Stimulated activated effector memory CD8-positive, alpha-beta T cell treated with anti-CD3 and anti-CD28 coated beads, Interleukin-12 subunit alpha, Interleukin-12 subunit beta, amount 100 ng/mL, for 72 hours (primary cell): Measurements from ENCODE around the gene MVD.
A peak's percentile ranks its signal among the peaks of the same experiment; 100 is the strongest.

Experiments used
- ATAC-seq: fragments of 150-1000 bp; cut with Tn5 transposase; 2 replicates; pipeline ENCODE4 v1.10.0; 2021
- DNase-seq, 2 donors: peaks; one replicate each; pipeline ENCODE4 v3.0.0; 2021 to 2022; ENCODE audit warnings: low spot score in 2 of 2
- H3K27ac Mint-ChIP-seq: one replicate; pipeline ENCODE4 v1.8.0; 2022; ENCODE audit warnings: mild to moderate bottlenecking, mixed read lengths
- H3K36me3 Mint-ChIP-seq: one replicate; pipeline ENCODE4 v1.8.0; 2022; ENCODE audit warnings: mild to moderate bottlenecking, mixed read lengths
- H3K4me1 Mint-ChIP-seq: one replicate; pipeline ENCODE4 v1.8.0; 2022; ENCODE audit warnings: mixed read lengths
- H3K4me3 Mint-ChIP-seq: one replicate; pipeline ENCODE4 v1.8.0; 2022; ENCODE audit warnings: mild to moderate bottlenecking, mixed read lengths
- H3K9me3 Mint-ChIP-seq: one replicate; pipeline ENCODE4 v1.8.0; 2022; ENCODE audit warnings: mixed read lengths

The MVD gene

DNA sequence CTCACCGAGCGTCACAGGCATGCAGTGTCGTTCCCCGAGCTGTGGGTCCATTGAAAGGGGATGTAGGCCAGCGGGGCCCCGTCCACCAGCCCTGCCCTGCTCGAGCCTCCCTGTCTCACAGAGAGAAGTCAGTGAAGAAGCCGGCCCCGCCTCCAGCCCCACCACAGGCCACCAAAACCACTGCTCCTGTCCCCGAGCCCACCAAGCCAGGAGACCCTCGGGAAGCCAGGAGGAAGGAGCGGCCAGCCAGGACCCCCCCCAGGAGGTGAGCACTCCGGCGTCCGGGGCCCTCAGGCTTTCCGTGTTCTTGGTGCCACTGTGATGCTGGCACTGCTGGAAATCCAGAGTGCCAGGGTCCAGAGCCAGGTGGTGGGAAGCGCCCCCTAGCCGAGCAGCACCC is 38.4 kb downstream of the MVD start:
- DNase-seq (no peak), ATAC-seq (no peak)
- H3K9me3 Mint-ChIP-seq: no peaks in the 10 kb centered on the region
- H3K27ac Mint-ChIP-seq: peak overlapping the region; percentile 93
- H3K4me1 Mint-ChIP-seq: peaks cover 42% of the 10 kb centered on the region
- H3K36me3 Mint-ChIP-seq: peaks cover 97% of the 10 kb centered on the region
- no peak overlapping the region for H3K4me3 Mint-ChIP-seq

DNA sequence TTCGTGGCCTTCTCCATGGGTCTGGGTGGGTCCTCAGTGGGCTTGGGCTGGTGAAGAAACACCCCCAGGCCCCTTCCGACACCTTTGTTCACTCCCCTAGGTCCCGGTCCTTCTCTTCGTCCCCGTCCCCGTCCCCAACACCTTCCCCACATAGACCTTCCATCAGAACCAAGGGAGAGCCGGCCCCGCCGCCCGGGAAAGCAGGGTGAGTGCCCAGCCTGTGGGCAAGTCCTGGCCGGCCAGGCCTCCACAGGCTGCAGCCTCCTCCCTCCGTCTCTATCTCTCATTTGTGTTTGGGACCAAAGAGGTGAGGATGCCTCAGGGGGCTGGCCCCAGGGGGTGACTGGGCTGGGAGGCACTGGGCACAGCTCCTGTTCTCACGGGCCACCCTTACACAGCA is 39.0 kb downstream of the MVD start:
- ATAC-seq (no peak), DNase-seq (no peak)
- H3K4me1 Mint-ChIP-seq: peaks cover 49% of the 10 kb centered on the region
- H3K36me3 Mint-ChIP-seq: peaks cover 95% of the 10 kb centered on the region
- peak overlapping the region; percentile 93 for H3K27ac Mint-ChIP-seq
- no peak overlapping the region for H3K4me3 Mint-ChIP-seq
- no peaks in the 10 kb centered on the region for H3K9me3 Mint-ChIP-seq

DNA sequence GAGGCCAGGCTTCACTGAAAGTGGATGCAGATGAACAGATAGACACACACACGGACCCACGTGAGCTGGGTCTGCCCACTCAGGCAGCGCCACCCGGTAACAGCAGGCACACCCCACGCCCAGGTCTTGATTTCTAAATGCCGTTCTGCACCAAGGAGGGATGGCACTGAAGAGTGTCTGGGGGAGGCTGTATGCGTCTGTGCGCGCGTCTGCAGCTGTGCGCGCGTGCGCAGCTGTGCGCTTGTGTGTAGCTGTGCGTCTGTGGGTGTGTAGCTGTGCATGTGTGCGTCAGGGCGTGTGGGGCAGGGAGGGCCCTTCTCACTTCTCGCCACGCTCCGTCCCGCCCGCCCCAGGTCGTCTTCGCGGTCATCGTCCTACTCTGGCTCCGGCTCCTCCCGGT is 40.0 kb downstream of the MVD start:
- no peak for ATAC-seq
- peaks cover 93% of the 10 kb centered on the region for H3K36me3 Mint-ChIP-seq

DNA sequence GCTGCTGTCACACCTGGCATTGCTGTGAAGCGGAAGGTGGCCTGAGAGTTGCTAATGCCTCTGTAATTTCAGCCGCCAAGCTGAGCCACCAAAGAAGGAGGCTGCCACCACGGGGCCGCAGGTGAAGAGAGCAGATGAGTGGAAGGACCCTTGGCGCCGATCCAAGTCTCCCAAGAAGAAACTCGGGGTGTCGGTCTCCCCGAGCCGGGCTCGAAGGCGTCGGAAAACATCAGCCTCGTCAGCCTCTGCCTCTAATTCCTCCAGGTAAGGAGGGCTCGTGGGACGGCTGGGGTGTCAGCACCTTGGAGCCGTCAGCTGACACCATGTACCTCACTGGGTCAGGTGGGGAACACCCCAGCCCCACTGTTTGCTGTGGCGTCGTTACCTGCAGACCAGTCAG is 40.8 kb downstream of the MVD start:
- H3K9me3 Mint-ChIP-seq: no peaks in the 10 kb centered on the region
- peaks cover 62% of the 10 kb centered on the region for H3K4me1 Mint-ChIP-seq
- H3K27ac Mint-ChIP-seq: peak overlapping the region; percentile 93
- no peak for ATAC-seq
- no peak for DNase-seq
- no peak overlapping the region for H3K4me3 Mint-ChIP-seq
- peaks cover 93% of the 10 kb centered on the region for H3K36me3 Mint-ChIP-seq

More for the DNA sequence above, 40.0 kb downstream of the MVD start:
- DNase-seq: no peak
- peaks cover 59% of the 10 kb centered on the region for H3K4me1 Mint-ChIP-seq
- H3K9me3 Mint-ChIP-seq: no peaks in the 10 kb centered on the region
- peak overlapping the region; percentile 93 for H3K27ac Mint-ChIP-seq
- H3K4me3 Mint-ChIP-seq: no peak overlapping the region

DNA sequence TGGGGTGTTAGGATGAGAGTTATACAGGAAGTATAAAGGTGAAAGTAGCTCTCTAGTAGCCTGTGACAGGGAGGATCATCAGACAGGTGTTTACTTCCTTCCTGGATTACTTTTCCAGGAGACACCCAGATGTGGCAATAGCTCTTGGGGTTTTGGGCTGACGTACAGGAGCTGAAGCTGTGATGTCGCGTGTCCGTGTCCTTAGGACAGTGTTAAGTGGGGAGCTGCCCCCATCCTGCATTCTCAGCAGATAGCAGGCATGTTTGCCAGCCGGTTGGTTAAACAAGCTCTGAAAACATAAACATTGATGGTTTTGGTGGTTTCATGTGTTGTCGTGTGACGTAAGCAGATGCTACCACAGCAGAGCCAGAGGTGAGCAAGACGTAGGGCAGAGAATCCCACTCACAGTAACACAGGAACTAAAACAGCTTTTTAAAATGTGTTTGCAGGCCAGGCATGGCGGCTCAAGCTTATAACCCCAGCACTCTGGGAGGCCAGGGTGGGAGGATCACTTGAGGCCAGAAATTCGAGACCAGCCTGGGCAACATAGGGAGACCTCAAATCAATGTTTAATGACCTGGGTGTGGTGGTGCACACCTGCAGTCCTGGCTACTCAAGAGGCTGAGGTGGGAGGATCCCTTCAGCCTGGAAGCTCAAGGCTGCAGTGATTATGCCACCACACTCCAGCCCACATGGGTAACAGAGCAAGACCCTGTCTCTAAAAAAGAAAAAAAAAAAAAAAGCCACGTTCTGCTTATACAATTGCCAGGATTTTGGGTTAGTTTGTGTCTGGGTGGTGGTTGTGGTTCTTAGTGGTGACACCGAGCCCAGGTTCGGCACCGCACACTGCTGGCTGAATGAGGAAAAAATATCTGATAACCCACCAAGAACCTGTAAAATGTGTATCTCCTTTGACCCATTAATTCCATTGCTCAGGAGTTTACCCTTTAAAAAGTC is 42.8 kb downstream of the MVD start:
- peak; percentile 93 for ATAC-seq
- Mint-ChIP-seq H3K9me3 (no peaks in the 10 kb centered on the region), H3K4me3 (peak overlapping the region; percentile 61), H3K4me1 (peaks cover 66% of the 10 kb centered on the region), H3K36me3 (peaks cover 87% of the 10 kb centered on the region), H3K27ac (peak overlapping the region; percentile 93)
- peak; percentile 49 to 83 for DNase-seq

DNA sequence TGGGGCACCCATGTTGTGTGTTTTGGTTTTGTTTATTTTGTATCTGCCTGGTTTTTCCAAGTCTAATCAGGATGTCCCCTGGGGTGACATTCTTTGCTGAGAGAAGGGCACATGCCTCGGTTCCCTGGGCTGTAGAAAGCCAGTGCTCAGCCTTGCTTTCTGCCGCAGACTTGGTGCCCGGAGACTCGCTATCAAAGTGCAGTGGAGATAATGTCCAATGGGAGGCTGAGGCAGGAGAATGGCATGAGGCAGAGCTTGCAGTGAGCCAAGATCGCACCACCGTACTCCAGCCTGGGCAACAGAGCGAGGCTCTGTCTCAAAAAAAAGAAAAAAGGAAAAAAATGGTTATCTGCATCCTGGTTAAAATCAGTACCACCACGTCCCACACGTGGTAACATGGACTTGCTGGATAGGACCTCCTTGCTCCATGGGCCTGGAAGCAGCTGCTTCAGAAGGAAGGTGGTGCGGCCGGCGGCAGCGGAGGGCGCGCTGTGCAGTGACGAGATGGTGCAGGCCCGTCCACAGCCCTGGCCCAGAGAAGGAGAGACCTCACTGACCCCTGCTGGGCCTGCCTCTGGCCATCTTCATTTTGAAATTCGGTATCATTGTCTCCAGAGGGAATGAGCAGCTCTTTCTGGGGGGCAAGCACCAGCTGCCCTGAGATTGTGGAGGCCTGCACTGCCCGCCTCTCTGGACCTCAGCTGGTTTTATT is 43.8 kb downstream of the MVD start:
- H3K36me3 Mint-ChIP-seq: peaks cover 79% of the 10 kb centered on the region
- DNase-seq (no peak), ATAC-seq (no peak)
- H3K27ac Mint-ChIP-seq: peak overlapping the region; percentile 93
- peak overlapping the region; percentile 61 for H3K4me3 Mint-ChIP-seq
- peaks cover 70% of the 10 kb centered on the region for H3K4me1 Mint-ChIP-seq
- H3K9me3 Mint-ChIP-seq: no peaks in the 10 kb centered on the region

DNA sequence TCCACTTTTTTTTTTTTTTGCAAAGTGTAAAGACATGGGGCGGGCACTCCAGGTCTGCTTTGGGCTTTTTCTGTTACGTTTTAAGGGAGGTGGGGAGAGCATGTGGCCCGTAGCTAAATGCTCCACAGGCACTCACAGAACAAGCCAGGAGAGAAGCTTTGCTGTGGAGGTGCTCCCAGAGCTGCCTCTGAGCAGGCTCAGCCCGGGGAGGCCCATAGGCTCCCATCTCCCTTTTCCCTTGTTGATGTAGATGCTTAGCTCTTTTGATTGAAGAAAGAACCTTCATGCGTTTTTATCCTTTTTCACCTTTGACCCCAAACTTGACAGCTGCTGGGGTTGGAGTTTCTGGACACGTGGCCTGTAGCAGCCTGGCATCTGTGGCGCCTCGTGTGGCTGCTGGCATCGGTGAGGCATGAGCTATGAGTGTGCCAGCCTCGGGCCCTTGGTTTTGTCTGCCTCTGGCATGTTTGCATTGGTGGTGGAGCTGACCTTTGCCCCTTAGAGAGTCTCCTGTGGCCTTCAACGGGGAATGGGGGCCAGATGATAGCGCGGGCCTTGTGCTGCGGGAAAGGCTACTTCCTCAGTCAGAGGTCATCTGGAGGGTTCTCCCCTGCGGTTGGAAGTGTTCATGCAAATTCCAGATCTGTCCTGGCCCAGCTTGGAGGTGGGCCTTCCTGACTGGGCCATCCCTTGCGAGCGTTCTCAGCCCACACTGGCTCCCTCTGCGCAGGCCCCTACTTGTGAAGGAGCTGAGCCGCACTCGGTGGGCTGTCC is 44.5 kb downstream of the MVD start:
- peak overlapping the region; percentile 93 for H3K27ac Mint-ChIP-seq
- no peaks in the 10 kb centered on the region for H3K9me3 Mint-ChIP-seq
- H3K36me3 Mint-ChIP-seq: peaks cover 78% of the 10 kb centered on the region
- H3K4me3 Mint-ChIP-seq: peak overlapping the region; percentile 61
- H3K4me1 Mint-ChIP-seq: peaks cover 74% of the 10 kb centered on the region
- no peak for DNase-seq
- ATAC-seq: no peak

DNA sequence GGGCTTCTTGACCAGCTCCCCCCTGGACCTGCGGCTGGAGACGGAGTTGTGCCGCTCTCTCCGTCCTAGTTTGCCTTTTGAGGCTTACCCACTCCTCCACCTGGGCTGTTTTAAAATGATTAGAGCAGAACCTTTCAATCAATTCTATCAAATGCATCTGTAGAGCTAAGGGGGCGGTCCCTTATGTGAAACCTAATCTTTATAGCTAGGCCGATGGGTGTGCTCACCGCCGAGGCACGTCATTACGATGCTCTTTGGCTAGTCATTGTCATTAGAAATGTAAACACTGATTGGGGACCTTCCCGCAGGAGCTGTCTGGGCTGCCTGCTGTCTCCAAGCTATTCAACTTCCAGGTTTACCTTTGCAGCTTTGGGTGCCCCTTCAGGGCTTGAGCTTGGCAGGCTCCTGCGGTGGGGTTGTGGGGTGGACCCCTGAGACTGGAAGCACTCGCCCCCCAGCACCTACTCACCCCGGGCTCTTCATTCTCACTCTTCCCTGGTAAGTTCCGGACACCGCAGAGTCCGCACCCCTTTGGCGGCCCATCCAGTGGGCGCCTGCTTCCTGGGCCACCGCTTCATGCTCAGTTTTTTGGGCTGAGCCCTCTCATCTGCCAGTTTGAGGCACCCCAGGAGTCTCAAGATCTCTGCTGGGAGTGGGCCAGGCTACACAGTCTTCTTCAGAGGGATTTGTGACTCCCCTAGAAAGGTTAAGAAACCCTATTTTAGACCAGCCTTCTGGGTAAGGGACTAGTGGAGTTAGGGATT is 45.4 kb downstream of the MVD start:
- DNase-seq (no peak), ATAC-seq (no peak)
- peaks cover 69% of the 10 kb centered on the region for H3K4me1 Mint-ChIP-seq
- H3K36me3 Mint-ChIP-seq: peaks cover 79% of the 10 kb centered on the region
- no peaks in the 10 kb centered on the region for H3K9me3 Mint-ChIP-seq
- H3K27ac Mint-ChIP-seq: peak overlapping the region; percentile 93
- H3K4me3 Mint-ChIP-seq: no peak overlapping the region

DNA sequence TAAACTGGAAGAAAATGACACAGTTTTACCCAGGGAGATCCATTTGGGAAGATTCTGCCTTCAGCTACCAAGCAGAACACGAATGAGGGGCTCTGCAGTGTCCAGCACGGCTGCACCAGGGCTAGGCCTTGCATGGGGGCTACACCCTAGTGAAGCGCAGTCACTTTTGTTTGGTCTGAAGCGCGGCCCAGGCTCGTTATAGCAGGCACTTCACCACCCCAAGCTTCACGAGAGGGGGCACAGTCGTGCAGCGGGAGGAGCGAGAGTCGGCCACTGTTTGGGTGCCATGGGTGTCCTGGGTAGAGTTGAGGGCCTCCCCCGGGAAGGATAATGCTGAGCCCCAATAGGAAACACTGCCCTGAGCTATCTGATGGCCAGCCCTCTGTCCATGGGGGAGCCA is 46.2 kb downstream of the MVD start:
- peak overlapping the region; percentile 93 for H3K27ac Mint-ChIP-seq
- no peaks in the 10 kb centered on the region for H3K9me3 Mint-ChIP-seq
- no peak for ATAC-seq
- no peak overlapping the region for H3K4me3 Mint-ChIP-seq
- no peak for DNase-seq
- peaks cover 79% of the 10 kb centered on the region for H3K36me3 Mint-ChIP-seq
- H3K4me1 Mint-ChIP-seq: peaks cover 62% of the 10 kb centered on the region

DNA sequence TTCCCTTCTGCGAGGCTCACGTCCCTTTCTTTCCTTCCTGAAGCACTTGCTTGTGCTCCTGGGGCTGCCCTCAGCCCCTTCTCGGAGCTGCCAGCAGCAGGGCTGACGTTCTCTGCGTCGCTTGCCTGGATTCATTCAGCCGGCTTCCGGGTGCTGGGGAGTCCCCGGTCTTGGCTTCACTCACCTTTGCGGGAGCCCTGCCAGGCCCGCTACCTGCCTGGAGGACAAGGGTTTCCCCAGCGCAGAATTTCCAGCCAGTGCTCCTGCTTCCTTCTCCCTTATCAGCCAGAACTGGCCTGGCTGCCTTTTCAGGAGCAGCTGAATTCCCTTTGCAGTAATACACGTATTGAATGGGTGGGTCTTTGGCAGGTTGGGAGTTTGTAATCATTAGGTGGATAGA is 46.6 kb downstream of the MVD start:
- DNase-seq (no peak), ATAC-seq (no peak)
- no peaks in the 10 kb centered on the region for H3K9me3 Mint-ChIP-seq
- H3K4me3 Mint-ChIP-seq: no peak overlapping the region
- peak overlapping the region; percentile 93 for H3K27ac Mint-ChIP-seq
- peaks cover 78% of the 10 kb centered on the region for H3K36me3 Mint-ChIP-seq
- peaks cover 60% of the 10 kb centered on the region for H3K4me1 Mint-ChIP-seq

DNA sequence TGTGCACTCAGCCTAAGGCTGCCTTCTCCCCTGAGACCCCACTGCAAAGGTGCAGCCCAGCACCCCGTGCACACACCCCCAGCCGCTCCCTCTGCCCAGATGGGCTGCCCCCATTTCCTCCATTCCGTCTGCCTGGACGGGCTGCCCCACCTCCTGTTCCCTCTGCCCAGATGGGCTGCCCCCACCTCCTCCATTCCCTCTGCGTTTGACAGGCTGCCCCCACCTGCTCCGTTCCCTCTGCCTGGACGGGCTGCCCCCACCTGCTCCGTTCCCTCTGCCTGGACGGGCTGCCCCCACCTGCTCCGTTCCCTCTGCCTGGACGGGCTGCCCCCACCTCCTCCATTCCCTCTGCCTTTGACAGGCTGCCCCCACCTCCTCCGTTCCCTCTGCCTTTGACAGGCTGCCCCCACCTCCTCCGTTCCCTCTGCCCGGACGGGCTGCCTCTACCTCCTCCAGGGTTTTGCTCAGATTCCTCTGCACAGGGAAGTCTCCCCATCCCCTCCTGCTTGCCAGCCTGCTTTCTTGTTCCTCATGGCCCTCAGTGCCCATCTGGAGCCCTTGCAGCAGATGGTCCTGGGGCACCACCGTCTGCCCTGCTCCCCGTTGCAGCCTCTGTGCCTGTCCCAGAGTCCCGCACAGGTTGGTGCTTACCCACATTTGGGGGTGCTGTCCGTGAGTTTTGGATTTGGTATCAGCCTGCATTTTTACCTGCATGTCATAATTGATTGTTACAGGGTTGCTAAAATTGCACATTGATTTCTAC is 47.9 kb downstream of the MVD start:
- H3K9me3 Mint-ChIP-seq: no peaks in the 10 kb centered on the region
- ATAC-seq (no peak), DNase-seq (no peak)
- peaks cover 53% of the 10 kb centered on the region for H3K4me1 Mint-ChIP-seq
- peak overlapping the region; percentile 93 for H3K27ac Mint-ChIP-seq
- no peak overlapping the region for H3K4me3 Mint-ChIP-seq
- H3K36me3 Mint-ChIP-seq: peaks cover 78% of the 10 kb centered on the region

DNA sequence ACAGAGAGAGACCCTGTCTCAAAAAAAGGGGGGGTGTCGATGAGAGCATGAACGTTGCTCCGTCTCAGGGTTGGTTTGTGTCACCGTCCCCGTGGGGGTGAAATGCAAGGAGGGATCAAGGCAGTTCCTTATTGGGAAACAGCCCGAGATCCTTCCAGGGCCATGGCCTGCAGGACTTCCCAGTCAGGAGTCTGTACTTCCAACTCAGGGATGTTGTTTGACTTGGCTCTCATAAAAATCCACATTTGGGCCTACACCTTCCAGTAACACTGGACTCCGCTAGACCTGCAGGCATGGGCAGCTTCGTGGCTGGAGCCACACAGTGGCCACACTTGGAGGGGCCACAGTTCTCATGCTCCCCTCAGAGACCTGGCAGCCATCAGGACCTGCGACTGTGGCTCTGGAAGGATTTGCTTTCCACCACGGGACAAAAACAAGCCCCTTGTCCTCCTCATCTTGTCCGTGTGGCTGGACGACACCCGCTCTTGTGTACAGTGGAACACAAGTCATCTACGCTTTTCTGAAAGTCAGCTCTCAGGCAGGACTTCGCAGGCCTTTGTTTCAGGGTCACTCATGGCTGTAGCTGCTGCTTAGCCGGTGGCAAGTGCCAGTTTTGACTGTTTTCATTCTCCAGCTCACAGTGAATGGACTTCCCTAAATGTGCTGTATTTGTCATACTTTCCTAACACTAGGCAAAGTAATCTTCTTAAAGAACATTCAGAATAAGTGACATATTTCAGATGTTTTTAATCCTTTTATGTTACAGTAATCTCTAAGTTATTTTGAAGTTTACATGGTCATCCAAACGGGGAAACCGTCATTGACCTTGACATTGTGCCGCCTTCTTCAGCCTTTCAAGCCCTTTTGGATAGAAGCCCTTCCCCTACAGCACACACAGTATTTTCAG is 48.7 kb downstream of the MVD start:
- Mint-ChIP-seq H3K27ac (peak overlapping the region; percentile 93), H3K4me3 (no peak overlapping the region), H3K36me3 (peaks cover 80% of the 10 kb centered on the region), H3K9me3 (no peaks in the 10 kb centered on the region), H3K4me1 (peaks cover 44% of the 10 kb centered on the region)
- no peak for DNase-seq
- ATAC-seq: no peak

DNA sequence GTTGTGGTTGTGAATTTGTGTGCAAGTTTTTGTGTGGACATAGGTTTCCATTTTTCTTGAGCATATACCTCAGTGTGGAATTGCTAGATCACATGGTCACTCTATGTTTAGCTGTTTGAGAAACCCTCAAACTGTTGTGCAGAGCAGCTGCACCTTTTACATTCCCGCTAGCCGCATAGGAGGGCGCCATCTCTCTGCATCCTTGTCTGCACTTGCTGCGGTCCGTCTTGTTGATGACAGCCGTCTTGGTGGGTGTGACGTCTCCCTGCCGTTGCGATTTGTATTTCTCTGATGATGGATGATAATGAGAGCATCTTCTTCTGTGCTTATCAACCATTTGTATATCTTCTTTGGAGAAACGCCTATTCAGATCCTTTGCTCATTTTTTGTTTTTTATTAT is 49.6 kb downstream of the MVD start:
- H3K9me3 Mint-ChIP-seq: no peaks in the 10 kb centered on the region
- DNase-seq (no peak), ATAC-seq (no peak)
- H3K4me3 Mint-ChIP-seq: no peak overlapping the region
- peaks cover 83% of the 10 kb centered on the region for H3K36me3 Mint-ChIP-seq
- H3K27ac Mint-ChIP-seq: peak overlapping the region; percentile 93
- H3K4me1 Mint-ChIP-seq: peaks cover 36% of the 10 kb centered on the region
